Body of pancreas (tissue), 4 donors: ENCODE data around the gene ZNF106. TPM values are rescaled to one million over a fixed set of nuclear protein-coding genes. Genes with fewer than 3 reads are reported as not detected.

Experiments used
- ATAC-seq: fragments of 150-250 bp; one replicate; pipeline ENCODE4 v1.9.1; 2016
- DNase-seq, 4 donors: peaks; one replicate each; pipeline ENCODE4 v3.0.0-alpha.2; 2019
- H3K27ac ChIP-seq, 4 donors: fragments of 200-600 bp; sonication (generic); 1 replicate in 3 of 4; 2 replicates in 1 of 4; pipeline versions ENCODE4 v1.5.1 to v1.6.1; 2016 to 2019; ENCODE audit warnings: mild to moderate bottlenecking in 1 of 4, mixed read lengths in 1 of 4, moderate library complexity in 1 of 4
- H3K27me3 ChIP-seq, 2 donors: fragments of 200-600 bp; sonication (generic); one replicate each; pipeline ENCODE4 v1.6.0; 2016; ENCODE audit warnings: mild to moderate bottlenecking in 1 of 2
- H3K36me3 ChIP-seq, 2 donors: fragments of 200-600 bp; sonication (generic); replicated peaks in 1 of 2; 2 replicates each; pipeline ENCODE4 v1.5.1; 2016; ENCODE audit warnings: low read depth in 2 of 2; ENCODE audit not compliant: insufficient read depth in 1 of 2
- H3K4me1 ChIP-seq: fragments of 200-600 bp; sonication (generic); one replicate; pipeline ENCODE4 v1.6.0; 2016
- H3K4me3 ChIP-seq, 2 donors: fragments of 200-600 bp; sonication (generic); 1 replicate in 1 of 2; 2 replicates in 1 of 2; pipeline ENCODE4 v1.5.1; 2016 to 2019
- H3K9me3 ChIP-seq, 3 donors: fragments of 200-600 bp; sonication (generic); 1 replicate in 2 of 3; 2 replicates in 1 of 3; pipeline ENCODE4 v1.5.1; 2016
- CTCF ChIP-seq, 7 experiments: fragments of 450-650 bp in 4 of 7; fragments of 200-600 bp in 3 of 7; sonication (generic) in 3 of 7; IDR thresholded peaks; one replicate each; pipeline ENCODE4 v1.5.1; 2016 to 2019; ENCODE audit warnings: antibody characterized with exemption in 7 of 7
- POLR2A ChIP-seq, 3 donors: fragments of 450-650 bp; IDR thresholded peaks; one replicate each; pipeline ENCODE4 v1.6.1; 2016; ENCODE audit warnings: antibody characterized with exemption in 3 of 3, mild to moderate bottlenecking in 2 of 3
- WGBS, 2 donors: methylation state at CpG; one replicate each; pipeline ENCODE4 v1.1.5; 2017; 5-methylcytosine and 5-hydroxymethylcytosine counted together
- intact Hi-C: fragments of 100-400 bp; cut with DNase I; formaldehyde crosslinking; loops from one replicate; pipeline ENCODE4 v1.15.1; 2023
- total RNA-seq, 2 donors: library from RNA; depleted of rRNA; stranded (reverse); fragments of >200 nt; gene quantifications; one replicate each; pipeline ENCODE4 v1.1.0, GENCODE V29; 2016

Gene ZNF106
- total RNA-seq, 2 donors from 2014 or later, result 28.0 to 37.6 TPM

GRCh38 chr15:42494998-42495360 lies 4.0 kb upstream of the ZNF106 start:
- TF ChIP-seq POLR2A (IDR thresholded peaks at IDR 0.05), result no peak
- no peak for TF ChIP-seq CTCF (IDR thresholded peaks at IDR 0.05)
- Histone ChIP-seq H3K4me3 (peak overlapping the region; percentile 1 to 34), H3K27ac (peak overlapping the region; percentile 82 to 95 (median 91)), H3K27me3 (no peaks in the 10 kb centered on the region), H3K4me1 (peaks cover 34% of the 10 kb centered on the region), H3K9me3 (no peaks in the 10 kb centered on the region), H3K36me3 (no peaks in the 10 kb centered on the region)
- peak; percentile 42 for ATAC-seq
- 1 to 3% methylated on average over 10 of the region's 10 CpGs for WGBS, 2 donors
- intact Hi-C loops, result no loop called here
- peak; percentile 43 to 78 (median 68) for DNase-seq

GRCh38 chr15:42493679-42494078 lies 2.7 kb upstream of the ZNF106 start:
- Histone ChIP-seq H3K4me1 (peaks cover 26% of the 10 kb centered on the region), H3K4me3 (no peak overlapping the region), H3K27me3 (no peaks in the 10 kb centered on the region), H3K36me3 (no peaks in the 10 kb centered on the region), H3K27ac (peak overlapping the region in 1 of 4 donors; percentile 95), H3K9me3 (no peaks in the 10 kb centered on the region)
- intact Hi-C loops, result no loop called here
- DNase-seq (no peak), ATAC-seq (no peak)
- TF ChIP-seq CTCF (IDR thresholded peaks at IDR 0.05) (no peak), POLR2A (IDR thresholded peaks at IDR 0.05) (no peak)
- 70 to 94% methylated on average over 1 of the region's 1 CpG for WGBS, 2 donors

- TF ChIP-seq CTCF (IDR thresholded peaks at IDR 0.05) (no peak), POLR2A (IDR thresholded peaks at IDR 0.05) (no peak)
- WGBS, 2 donors, result 82 to 85% methylated on average over 18 of the region's 18 CpGs
- H3K4me1 ChIP-seq, result peaks cover 23% of the 10 kb centered on the region
- ATAC-seq (peak; percentile 25), DNase-seq (no peak)
- H3K27me3 ChIP-seq, result no peaks in the 10 kb centered on the region
- H3K36me3 ChIP-seq, result no peaks in the 10 kb centered on the region
- H3K27ac ChIP-seq, result peak overlapping the region; percentile 73 to 95 (median 90)
- intact Hi-C loops, result no loop called here
- no peaks in the 10 kb centered on the region for H3K9me3 ChIP-seq
- H3K4me3 ChIP-seq, result peak overlapping the region in 1 of 2 donors; percentile 47
Observed at GRCh38 chr15:42491539-42492225, 741 bp upstream of the ZNF106 start.

- Histone ChIP-seq H3K9me3 (no peaks in the 10 kb centered on the region), H3K4me1 (peaks cover 16% of the 10 kb centered on the region), H3K36me3 (no peaks in the 10 kb centered on the region), H3K4me3 (peak overlapping the region; percentile 44 to 47), H3K27me3 (no peaks in the 10 kb centered on the region), H3K27ac (peak overlapping the region in 3 of 4 donors; percentile 88 to 95 (median 91))
- no peak for TF ChIP-seq POLR2A (IDR thresholded peaks at IDR 0.05)
- TF ChIP-seq CTCF (IDR thresholded peaks at IDR 0.05), result no peak
- DNase-seq (no peak), ATAC-seq (no peak)
- WGBS, 2 donors, result 2% methylated on average over 11 of the region's 11 CpGs
- intact Hi-C loops, result no loop called here
Observed at GRCh38 chr15:42490291-42490670, 660 bp downstream of the ZNF106 start.

GRCh38 chr15:42483677-42484076 lies 7.3 kb downstream of the ZNF106 start:
- H3K27me3 ChIP-seq, result no peaks in the 10 kb centered on the region
- TF ChIP-seq POLR2A (IDR thresholded peaks at IDR 0.05) (no peak), CTCF (IDR thresholded peaks at IDR 0.05) (no peak)
- ATAC-seq (no peak), DNase-seq (no peak)
- H3K27ac ChIP-seq, result no peak overlapping the region
- no peaks in the 10 kb centered on the region for H3K36me3 ChIP-seq
- WGBS, 2 donors, result 100% methylated on average over 1 of the region's 1 CpG
- intact Hi-C loops, result no loop called here
- no peaks in the 10 kb centered on the region for H3K4me1 ChIP-seq
- H3K9me3 ChIP-seq, result no peaks in the 10 kb centered on the region
- no peak overlapping the region for H3K4me3 ChIP-seq
